ENCODE data around the gene AR. TPM values are rescaled to one million over a fixed set of nuclear protein-coding genes. Genes with fewer than 3 reads are reported as not detected.
A peak's percentile ranks its signal among the peaks of the same experiment; 100 is the strongest.

The AR gene
- polyA plus RNA-seq, 1 experiment: 13.1 TPM

DNA sequence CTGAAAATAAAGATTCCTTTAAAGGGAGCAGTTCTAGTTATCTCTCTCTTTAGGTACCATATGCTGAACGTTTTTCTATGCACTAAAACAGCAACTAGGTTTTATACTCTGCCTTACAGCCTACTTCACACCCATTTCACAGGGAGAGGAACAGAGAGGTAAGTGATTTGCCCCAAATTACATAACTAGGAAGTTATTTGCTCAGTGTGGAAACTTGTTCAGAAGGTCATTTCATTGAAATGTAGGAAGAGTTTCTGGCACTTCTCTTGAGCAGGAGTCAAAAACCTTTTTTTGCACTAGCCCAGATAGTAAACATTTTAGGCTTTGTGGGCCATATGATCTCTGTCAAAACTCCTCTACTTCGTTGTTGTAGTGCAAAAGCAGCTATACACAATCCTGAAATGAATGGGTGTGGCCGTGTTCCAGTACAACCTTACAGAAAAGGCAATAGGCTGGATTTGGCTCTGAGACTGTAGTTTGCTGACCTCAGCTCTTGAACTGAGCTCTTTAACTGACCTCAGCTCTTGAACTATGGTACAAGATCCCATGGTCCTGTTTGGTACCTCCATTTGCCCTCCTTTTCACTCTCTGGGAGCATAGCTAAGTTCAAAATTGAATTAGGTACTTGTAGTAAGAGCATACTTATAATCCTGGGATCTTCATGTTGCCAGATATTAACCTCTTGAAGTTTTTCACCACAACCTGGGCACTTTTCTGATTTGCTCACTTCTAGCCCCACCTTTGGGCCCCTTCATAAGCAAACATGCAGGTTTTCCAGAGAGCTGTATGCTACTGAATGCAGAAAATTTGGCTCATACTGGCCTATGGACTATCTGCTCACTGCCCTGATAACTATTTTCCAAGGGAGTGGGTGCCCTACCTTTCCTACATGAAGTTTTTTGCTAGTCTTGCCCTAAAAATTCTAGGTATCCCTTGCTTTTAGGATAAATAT is 53.3 kb downstream of the AR start:
- TF ChIP-seq, protein P1, sequence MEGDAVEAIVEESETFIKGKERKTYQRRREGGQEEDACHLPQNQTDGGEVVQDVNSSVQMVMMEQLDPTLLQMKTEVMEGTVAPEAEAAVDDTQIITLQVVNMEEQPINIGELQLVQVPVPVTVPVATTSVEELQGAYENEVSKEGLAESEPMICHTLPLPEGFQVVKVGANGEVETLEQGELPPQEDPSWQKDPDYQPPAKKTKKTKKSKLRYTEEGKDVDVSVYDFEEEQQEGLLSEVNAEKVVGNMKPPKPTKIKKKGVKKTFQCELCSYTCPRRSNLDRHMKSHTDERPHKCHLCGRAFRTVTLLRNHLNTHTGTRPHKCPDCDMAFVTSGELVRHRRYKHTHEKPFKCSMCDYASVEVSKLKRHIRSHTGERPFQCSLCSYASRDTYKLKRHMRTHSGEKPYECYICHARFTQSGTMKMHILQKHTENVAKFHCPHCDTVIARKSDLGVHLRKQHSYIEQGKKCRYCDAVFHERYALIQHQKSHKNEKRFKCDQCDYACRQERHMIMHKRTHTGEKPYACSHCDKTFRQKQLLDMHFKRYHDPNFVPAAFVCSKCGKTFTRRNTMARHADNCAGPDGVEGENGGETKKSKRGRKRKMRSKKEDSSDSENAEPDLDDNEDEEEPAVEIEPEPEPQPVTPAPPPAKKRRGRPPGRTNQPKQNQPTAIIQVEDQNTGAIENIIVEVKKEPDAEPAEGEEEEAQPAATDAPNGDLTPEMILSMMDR (IDR thresholded peaks at IDR 0.05; ENCODE audit: low read depth, low read length): no peak
- H3K27me3 ChIP-seq (ENCODE audit: control insufficient read depth, insufficient read depth, low read length): no peaks in the 10 kb centered on the region
- no peaks in the 10 kb centered on the region for H3K9me3 ChIP-seq (ENCODE audit: control insufficient read depth, insufficient read depth, low read length)
- ChIA-PET POLR2A (no interaction called here), CTCF (no interaction called here)
- no peak overlapping the region for H3K4me3 ChIP-seq (ENCODE audit: low read depth, low read length)
- H3K27ac ChIP-seq (ENCODE audit: low read depth, low read length): no peak overlapping the region
- DNase-seq (ENCODE audit: low read depth, low spot score): no peak

DNA sequence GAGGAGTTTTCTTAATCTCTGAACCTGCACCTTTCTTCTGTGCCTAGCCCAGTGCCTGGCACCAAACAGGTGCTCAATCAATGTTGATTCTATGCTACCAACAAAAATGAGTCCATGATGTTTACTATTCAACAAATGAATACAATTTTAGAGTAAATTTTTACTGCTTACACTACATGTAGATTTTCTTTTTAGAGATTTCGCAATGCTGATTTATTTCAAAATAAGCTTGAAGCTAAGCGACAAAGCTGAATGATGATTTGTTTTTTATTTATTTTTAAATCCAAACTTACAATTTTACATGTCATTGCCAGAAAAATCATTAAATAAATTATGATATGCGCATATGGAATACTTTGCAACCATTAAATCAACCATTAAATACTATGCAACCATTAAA is 55.7 kb downstream of the AR start:
- POLR2A ChIA-PET: no interaction called here
- H3K27me3 ChIP-seq (ENCODE audit: control insufficient read depth, insufficient read depth, low read length): no peaks in the 10 kb centered on the region

DNA sequence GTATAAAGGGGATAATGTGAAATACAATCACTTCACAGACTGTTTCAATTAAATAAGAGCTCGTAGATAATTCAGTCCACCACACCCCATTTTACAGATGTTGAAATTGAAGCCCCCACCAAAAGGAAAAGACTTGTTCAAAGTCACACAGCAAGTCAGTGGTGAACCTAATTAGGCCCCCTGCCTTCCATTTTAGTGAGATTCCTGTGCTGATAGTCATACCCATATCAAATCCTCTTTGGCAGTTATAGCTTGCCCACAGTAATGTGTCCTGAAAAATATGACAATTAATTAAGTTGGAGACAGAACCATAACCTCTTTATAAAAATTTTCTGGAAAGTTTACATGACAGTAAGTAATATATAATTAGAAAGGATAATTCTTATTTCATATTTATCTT is 58.0 kb downstream of the AR start:
- H3K27me3 ChIP-seq (ENCODE audit: control insufficient read depth, insufficient read depth, low read length): no peaks in the 10 kb centered on the region
- POLR2A ChIA-PET: no interaction called here
- TF ChIP-seq, protein P1 (IDR thresholded peaks at IDR 0.05; ENCODE audit: low read depth, low read length): no peak
- H3K9me3 ChIP-seq (ENCODE audit: control insufficient read depth, insufficient read depth, low read length): no peaks in the 10 kb centered on the region
- H3K27ac ChIP-seq (ENCODE audit: low read depth, low read length): no peak overlapping the region
- DNase-seq (ENCODE audit: low read depth, low spot score): no peak
- no peak overlapping the region for H3K4me3 ChIP-seq (ENCODE audit: low read depth, low read length)
- CTCF ChIA-PET: interaction anchor here (1.5 kb wide), 1 partner anchor 46 kb away, joined by 7 read pairs; no protein-coding TSS in a partner anchor

More for the DNA sequence above, 55.7 kb downstream of the AR start:
- Histone ChIP-seq H3K27ac (ENCODE audit: low read depth, low read length) (no peak overlapping the region), H3K4me3 (ENCODE audit: low read depth, low read length) (no peak overlapping the region), H3K9me3 (ENCODE audit: control insufficient read depth, insufficient read depth, low read length) (no peaks in the 10 kb centered on the region)
- CTCF ChIA-PET: no interaction called here
- TF ChIP-seq, protein P1 (IDR thresholded peaks at IDR 0.05; ENCODE audit: low read depth, low read length): no peak
- DNase-seq (ENCODE audit: low read depth, low spot score): no peak

DNA sequence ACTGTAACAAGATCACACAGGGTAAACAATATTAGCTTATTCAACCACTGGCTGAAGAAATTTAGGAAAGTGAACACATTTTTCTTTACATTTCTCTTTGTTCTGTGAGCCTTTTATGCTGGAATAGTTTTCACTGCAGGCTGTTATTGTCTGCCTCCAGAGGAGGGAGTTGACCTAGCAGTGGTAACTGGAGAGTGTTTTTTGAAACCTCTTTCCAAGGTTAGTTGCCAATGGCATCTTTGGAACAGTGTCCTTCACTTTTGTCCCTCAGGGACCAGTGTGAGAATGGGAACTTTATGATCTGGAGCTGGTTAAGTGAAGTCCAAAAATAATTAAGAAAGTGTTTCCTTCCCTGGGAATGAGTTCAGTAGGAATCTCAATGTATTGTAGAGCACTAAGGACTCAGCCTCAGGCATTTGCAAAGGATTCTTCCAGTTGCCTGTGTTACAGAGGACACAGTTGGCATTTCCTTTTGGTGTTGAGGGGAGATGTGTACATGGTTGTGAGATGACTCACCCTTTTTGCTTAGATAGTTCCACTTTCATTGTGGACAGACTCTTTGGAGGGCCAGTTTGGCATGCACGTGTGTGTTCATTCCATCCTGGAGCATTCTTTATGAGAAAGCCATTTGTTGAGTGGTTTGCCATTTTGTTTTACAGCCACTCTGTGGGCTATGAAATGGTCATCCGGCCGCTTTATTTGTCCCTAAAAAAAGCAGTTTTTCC is 61.3 kb downstream of the AR start:
- H3K27me3 ChIP-seq (ENCODE audit: control insufficient read depth, insufficient read depth, low read length): no peaks in the 10 kb centered on the region
- POLR2A ChIA-PET: interaction anchor here (0.7 kb wide), 1 partner anchor 658 kb away, joined by 3 read pairs; no protein-coding TSS in a partner anchor

More for the DNA sequence above, 61.3 kb downstream of the AR start:
- CTCF ChIA-PET: no interaction called here
- TF ChIP-seq, protein P1 (IDR thresholded peaks at IDR 0.05; ENCODE audit: low read depth, low read length): 0 out of 2 replicates have a peak, but pooled peaks have one; percentile 19
- Histone ChIP-seq H3K27ac (ENCODE audit: low read depth, low read length) (peak overlapping the region; percentile 81), H3K4me3 (ENCODE audit: low read depth, low read length) (no peak overlapping the region), H3K9me3 (ENCODE audit: control insufficient read depth, insufficient read depth, low read length) (no peaks in the 10 kb centered on the region)
- peak; percentile 72 for DNase-seq (ENCODE audit: low read depth, low spot score)
